GM18508 (cell line): ENCODE measurements around the gene SCD.

Source experiments
- ATAC-seq: cut with Tn5 transposase; IDR thresholded peaks from one replicate; pipeline ENCODE4 v1.9.1; 2021; ENCODE audit warnings: moderate number of reproducible peaks; ENCODE audit not compliant: insufficient read depth, unreplicated experiment

Gene SCD

DNA sequence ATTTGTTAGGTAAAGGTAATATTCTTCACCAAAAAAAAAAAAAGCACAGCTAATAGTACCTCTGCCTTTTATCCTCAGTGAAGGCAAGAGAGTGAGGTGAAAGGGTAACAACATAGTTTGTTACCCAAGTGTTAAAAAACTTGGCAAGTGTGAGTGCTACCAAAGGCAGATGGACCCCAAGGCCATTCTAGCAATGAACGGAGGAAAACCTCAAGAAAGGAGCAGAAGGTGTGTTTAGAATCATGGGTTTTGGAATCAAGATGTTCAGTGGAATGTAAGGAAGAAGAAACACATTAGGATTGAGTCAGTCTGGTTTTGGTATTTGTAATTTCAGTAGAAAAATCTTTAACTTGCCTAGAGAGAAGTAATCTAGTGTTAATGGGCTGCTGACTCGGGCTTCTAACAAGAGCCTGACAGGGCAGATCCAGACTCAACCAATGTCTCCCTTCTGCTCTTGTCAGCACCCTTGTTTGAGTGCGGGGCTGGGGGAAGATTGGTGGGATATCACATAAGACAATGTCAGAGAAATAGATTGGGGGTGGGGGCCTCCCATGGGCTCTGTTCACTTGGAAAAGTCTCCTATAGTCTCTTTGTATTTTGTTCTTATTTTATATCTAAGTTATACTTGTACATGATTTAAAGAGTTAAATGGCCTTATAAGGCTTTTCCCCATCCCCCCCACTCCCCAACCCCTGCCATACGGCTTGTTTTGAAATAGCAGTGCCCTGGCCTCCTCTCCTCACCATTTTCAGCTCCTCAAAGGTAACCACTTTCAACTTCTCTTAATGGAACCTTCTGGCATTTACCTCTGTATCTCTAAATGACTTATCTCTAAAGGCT, 44.4 kb downstream of the SCD start:
- no peak for ATAC-seq

DNA sequence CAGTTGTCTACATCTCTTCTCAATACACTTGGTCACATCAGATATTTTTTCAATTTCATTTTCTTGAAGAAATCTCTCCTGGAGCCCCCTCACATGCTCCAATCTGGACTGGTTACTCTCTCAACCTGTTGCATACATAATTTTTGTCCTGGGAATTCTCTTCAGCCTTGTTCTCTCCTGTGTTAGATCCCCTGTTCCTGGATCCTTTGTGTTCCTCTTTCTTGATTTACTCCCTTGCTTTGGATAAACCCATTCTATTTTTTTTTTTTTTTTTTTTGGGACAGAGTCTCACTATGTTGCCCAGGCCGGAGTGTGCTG, 45.6 kb downstream of the SCD start:
- no peak for ATAC-seq

DNA sequence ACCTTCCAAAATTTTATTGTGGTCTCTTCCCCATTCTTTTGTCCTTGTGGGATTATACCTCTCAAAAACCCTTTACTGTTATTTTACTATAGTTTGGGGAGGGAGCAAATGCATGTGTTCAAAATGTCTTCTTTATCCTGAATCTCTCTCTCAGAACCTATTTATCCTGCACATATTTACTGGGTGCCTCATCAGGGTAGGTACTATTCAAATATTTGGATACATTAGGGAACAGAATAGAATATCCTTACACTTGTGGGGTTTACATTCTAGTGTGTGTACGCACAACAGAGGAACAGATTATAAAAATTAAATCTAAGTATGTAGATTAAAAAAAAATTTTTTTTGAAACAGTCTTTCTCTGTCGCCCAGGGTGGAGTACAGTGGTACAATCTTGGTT, 48.6 kb downstream of the SCD start:
- no peak for ATAC-seq

DNA sequence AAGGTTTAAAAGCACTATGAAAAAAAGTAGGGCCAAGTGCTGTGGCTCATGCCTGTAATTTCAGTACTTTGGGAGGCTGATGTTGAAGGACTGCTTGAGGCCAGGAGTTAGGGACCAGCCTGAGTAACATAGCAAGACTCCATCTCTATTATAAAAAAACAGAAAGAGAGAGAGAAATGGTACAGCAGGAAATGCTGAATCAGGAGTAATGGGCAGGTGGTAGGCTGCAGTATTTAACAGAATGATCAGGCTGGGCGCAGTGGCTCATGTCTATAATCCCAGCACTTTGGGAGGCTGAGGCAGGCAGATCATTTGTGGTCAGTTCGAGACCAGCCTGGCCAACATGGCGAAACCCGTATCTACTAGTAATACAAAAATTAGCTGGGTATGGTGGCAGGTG, 49.6 kb downstream of the SCD start:
- ATAC-seq, result no peak

GRCh38 chr10:100401631-100402328, 54.7 kb downstream of the SCD start:
- ATAC-seq, result no peak

GRCh38 chr10:100403734-100404133, 56.7 kb downstream of the SCD start:
- ATAC-seq, result no peak

- no peak for ATAC-seq
Measured at GRCh38 chr10:100413173-100413572, 66.1 kb downstream of the SCD start.
